ENCODE measurements around the gene LRRC61. TPM values are rescaled to one million over a fixed set of nuclear protein-coding genes. Genes with fewer than 3 reads are reported as not detected.

The LRRC61 gene
- total RNA-seq, 1 donor from 2014 or later: not detected

GRCh38 chr7:150373049-150373801 is 50.1 kb downstream of the LRRC61 start:
- peak overlapping the region; percentile 8 for H3K27ac Mint-ChIP-seq (ENCODE audit: unreplicated experiment)
- H3K9me3 Mint-ChIP-seq (ENCODE audit: unreplicated experiment): no peaks in the 10 kb centered on the region
- H3K36me3 Mint-ChIP-seq (ENCODE audit: unreplicated experiment): peaks cover 19% of the 10 kb centered on the region
- no peaks in the 10 kb centered on the region for H3K27me3 Mint-ChIP-seq (ENCODE audit: unreplicated experiment)
- no peak for DNase-seq (ENCODE audit: extremely low spot score, unreplicated experiment)
- no peak for TF ChIP-seq CTCF (IDR thresholded peaks at IDR 0.05)
- peaks cover 35% of the 10 kb centered on the region for H3K4me1 Mint-ChIP-seq (ENCODE audit: unreplicated experiment)
- no peak overlapping the region for H3K4me3 Mint-ChIP-seq (ENCODE audit: unreplicated experiment)

GRCh38 chr7:150374026-150374425 is 50.9 kb downstream of the LRRC61 start:
- H3K4me1 Mint-ChIP-seq (ENCODE audit: unreplicated experiment): peaks cover 40% of the 10 kb centered on the region
- H3K4me3 Mint-ChIP-seq (ENCODE audit: unreplicated experiment): no peak overlapping the region
- no peaks in the 10 kb centered on the region for H3K9me3 Mint-ChIP-seq (ENCODE audit: unreplicated experiment)
- TF ChIP-seq CTCF (IDR thresholded peaks at IDR 0.05): no peak
- no peak for DNase-seq (ENCODE audit: extremely low spot score, unreplicated experiment)
- no peak overlapping the region for H3K27ac Mint-ChIP-seq (ENCODE audit: unreplicated experiment)
- no peaks in the 10 kb centered on the region for H3K27me3 Mint-ChIP-seq (ENCODE audit: unreplicated experiment)
- peaks cover 18% of the 10 kb centered on the region for H3K36me3 Mint-ChIP-seq (ENCODE audit: unreplicated experiment)

- TF ChIP-seq CTCF (IDR thresholded peaks at IDR 0.05): no peak
- no peaks in the 10 kb centered on the region for H3K27me3 Mint-ChIP-seq (ENCODE audit: unreplicated experiment)
- H3K36me3 Mint-ChIP-seq (ENCODE audit: unreplicated experiment): peaks cover 17% of the 10 kb centered on the region
- DNase-seq (ENCODE audit: extremely low spot score, unreplicated experiment): no peak
- H3K4me3 Mint-ChIP-seq (ENCODE audit: unreplicated experiment): no peak overlapping the region
- no peaks in the 10 kb centered on the region for H3K9me3 Mint-ChIP-seq (ENCODE audit: unreplicated experiment)
- no peak overlapping the region for H3K27ac Mint-ChIP-seq (ENCODE audit: unreplicated experiment)
- peaks cover 40% of the 10 kb centered on the region for H3K4me1 Mint-ChIP-seq (ENCODE audit: unreplicated experiment)
Observed at GRCh38 chr7:150374472-150374871, 51.3 kb downstream of the LRRC61 start.

GRCh38 chr7:150375662-150376521 is 52.7 kb downstream of the LRRC61 start:
- Mint-ChIP-seq H3K27me3 (ENCODE audit: unreplicated experiment) (no peaks in the 10 kb centered on the region), H3K27ac (ENCODE audit: unreplicated experiment) (no peak overlapping the region), H3K36me3 (ENCODE audit: unreplicated experiment) (peaks cover 17% of the 10 kb centered on the region), H3K4me1 (ENCODE audit: unreplicated experiment) (peaks cover 36% of the 10 kb centered on the region), H3K4me3 (ENCODE audit: unreplicated experiment) (no peak overlapping the region), H3K9me3 (ENCODE audit: unreplicated experiment) (no peaks in the 10 kb centered on the region)
- DNase-seq (ENCODE audit: extremely low spot score, unreplicated experiment): no peak
- TF ChIP-seq CTCF (IDR thresholded peaks at IDR 0.05): no peak

GRCh38 chr7:150376560-150376959 is 53.4 kb downstream of the LRRC61 start:
- peaks cover 17% of the 10 kb centered on the region for H3K36me3 Mint-ChIP-seq (ENCODE audit: unreplicated experiment)
- H3K4me1 Mint-ChIP-seq (ENCODE audit: unreplicated experiment): peaks cover 36% of the 10 kb centered on the region
- no peak overlapping the region for H3K27ac Mint-ChIP-seq (ENCODE audit: unreplicated experiment)
- no peaks in the 10 kb centered on the region for H3K27me3 Mint-ChIP-seq (ENCODE audit: unreplicated experiment)
- H3K4me3 Mint-ChIP-seq (ENCODE audit: unreplicated experiment): no peak overlapping the region
- no peak for DNase-seq (ENCODE audit: extremely low spot score, unreplicated experiment)
- no peak for TF ChIP-seq CTCF (IDR thresholded peaks at IDR 0.05)
- no peaks in the 10 kb centered on the region for H3K9me3 Mint-ChIP-seq (ENCODE audit: unreplicated experiment)
